Uterus (tissue), 4 donors: Measurements from ENCODE around the gene TAF1B. TPM values are rescaled to one million over a fixed set of nuclear protein-coding genes. Genes with fewer than 3 reads are reported as not detected.

Experiments
- DNase-seq, 2 donors: peaks; one replicate each; pipeline ENCODE4 v3.0.0-alpha.2; 2019 to 2020
- H3K27ac ChIP-seq, 2 donors: fragments of 200-600 bp; sonication (generic); 1 replicate in 1 of 2; 2 replicates in 1 of 2; pipeline ENCODE4 v1.5.1; 2016 to 2018
- H3K27me3 ChIP-seq, 2 donors: fragments of 200-600 bp; sonication (generic); one replicate each; pipeline ENCODE4 v1.5.1; 2018 to 2019; ENCODE audit warnings: control low read depth in 1 of 2
- H3K36me3 ChIP-seq, 2 donors: fragments of 200-600 bp; sonication (generic); one replicate each; pipeline ENCODE4 v1.5.1; 2019; ENCODE audit warnings: control low read depth in 1 of 2
- H3K4me1 ChIP-seq, 2 donors: fragments of 200-600 bp; sonication (generic); one replicate each; pipeline ENCODE4 v1.5.1; 2018 to 2019; ENCODE audit warnings: control low read depth in 1 of 2
- H3K4me3 ChIP-seq, 2 donors: fragments of 200-600 bp; sonication (generic); 1 replicate in 1 of 2; 2 replicates in 1 of 2; pipeline ENCODE4 v1.5.1; 2018 to 2019; ENCODE audit warnings: mild to moderate bottlenecking in 1 of 2
- H3K9me3 ChIP-seq, 2 donors: fragments of 200-600 bp; sonication (generic); one replicate each; pipeline ENCODE4 v1.5.1; 2019; ENCODE audit warnings: control low read depth in 1 of 2
- POLR2A ChIP-seq, 2 donors: fragments of 450-650 bp; IDR thresholded peaks; one replicate each; pipeline ENCODE4 v1.6.1; 2016; ENCODE audit warnings: antibody characterized with exemption in 2 of 2, mild to moderate bottlenecking in 1 of 2, moderate library complexity in 1 of 2
- intact Hi-C: fragments of 100-400 bp; cut with DNase I; formaldehyde crosslinking; loops from one replicate; pipeline ENCODE4 v1.15.1; 2023; ENCODE audit warnings: low total_unique reads
- total RNA-seq, 4 donors: library from RNA; depleted of rRNA in 3 of 4; stranded (reverse); fragments of >200 nt in 3 of 4; gene quantifications; one replicate each; pipeline versions ENCODE4 v1.1.0 to v1.2.4, GENCODE V29; 2014 to 2023
- TF ChIP-seq, protein P1 (sequence below), 4 experiments: fragments of 200-600 bp in 2 of 4; fragments of 450-650 bp in 2 of 4; sonication (generic) in 2 of 4; IDR thresholded peaks; one replicate each; pipeline ENCODE4 v1.5.1; 2016 to 2019; ENCODE audit warnings: antibody characterized with exemption in 4 of 4, mild to moderate bottlenecking in 2 of 4, moderate library complexity in 1 of 4
- donor health status: DM: yes; HTN: yes; CAD: no.

Gene TAF1B
- total RNA-seq, 4 donors from 2014 or later: 5.1 to 53.6 (median 19.0) TPM

GRCh38 chr2:9951272-9951521 is 107.9 kb downstream of the TAF1B start:
- Histone ChIP-seq H3K36me3 (no peaks in the 10 kb centered on the region), H3K9me3 (no peaks in the 10 kb centered on the region), H3K27me3 (no peaks in the 10 kb centered on the region), H3K27ac (peak overlapping the region in 1 of 2 donors; percentile 42), H3K4me3 (peak overlapping the region; percentile 23 to 51), H3K4me1 (peaks cover 0 to 6% of the 10 kb centered on the region in 2 donors)
- intact Hi-C loops: no loop called here
- no peak for DNase-seq
- TF ChIP-seq, protein P1, sequence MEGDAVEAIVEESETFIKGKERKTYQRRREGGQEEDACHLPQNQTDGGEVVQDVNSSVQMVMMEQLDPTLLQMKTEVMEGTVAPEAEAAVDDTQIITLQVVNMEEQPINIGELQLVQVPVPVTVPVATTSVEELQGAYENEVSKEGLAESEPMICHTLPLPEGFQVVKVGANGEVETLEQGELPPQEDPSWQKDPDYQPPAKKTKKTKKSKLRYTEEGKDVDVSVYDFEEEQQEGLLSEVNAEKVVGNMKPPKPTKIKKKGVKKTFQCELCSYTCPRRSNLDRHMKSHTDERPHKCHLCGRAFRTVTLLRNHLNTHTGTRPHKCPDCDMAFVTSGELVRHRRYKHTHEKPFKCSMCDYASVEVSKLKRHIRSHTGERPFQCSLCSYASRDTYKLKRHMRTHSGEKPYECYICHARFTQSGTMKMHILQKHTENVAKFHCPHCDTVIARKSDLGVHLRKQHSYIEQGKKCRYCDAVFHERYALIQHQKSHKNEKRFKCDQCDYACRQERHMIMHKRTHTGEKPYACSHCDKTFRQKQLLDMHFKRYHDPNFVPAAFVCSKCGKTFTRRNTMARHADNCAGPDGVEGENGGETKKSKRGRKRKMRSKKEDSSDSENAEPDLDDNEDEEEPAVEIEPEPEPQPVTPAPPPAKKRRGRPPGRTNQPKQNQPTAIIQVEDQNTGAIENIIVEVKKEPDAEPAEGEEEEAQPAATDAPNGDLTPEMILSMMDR (IDR thresholded peaks at IDR 0.05): peak in 1 of 4 experiments; percentile 20
- TF ChIP-seq POLR2A (IDR thresholded peaks at IDR 0.05): no peak

DNA sequence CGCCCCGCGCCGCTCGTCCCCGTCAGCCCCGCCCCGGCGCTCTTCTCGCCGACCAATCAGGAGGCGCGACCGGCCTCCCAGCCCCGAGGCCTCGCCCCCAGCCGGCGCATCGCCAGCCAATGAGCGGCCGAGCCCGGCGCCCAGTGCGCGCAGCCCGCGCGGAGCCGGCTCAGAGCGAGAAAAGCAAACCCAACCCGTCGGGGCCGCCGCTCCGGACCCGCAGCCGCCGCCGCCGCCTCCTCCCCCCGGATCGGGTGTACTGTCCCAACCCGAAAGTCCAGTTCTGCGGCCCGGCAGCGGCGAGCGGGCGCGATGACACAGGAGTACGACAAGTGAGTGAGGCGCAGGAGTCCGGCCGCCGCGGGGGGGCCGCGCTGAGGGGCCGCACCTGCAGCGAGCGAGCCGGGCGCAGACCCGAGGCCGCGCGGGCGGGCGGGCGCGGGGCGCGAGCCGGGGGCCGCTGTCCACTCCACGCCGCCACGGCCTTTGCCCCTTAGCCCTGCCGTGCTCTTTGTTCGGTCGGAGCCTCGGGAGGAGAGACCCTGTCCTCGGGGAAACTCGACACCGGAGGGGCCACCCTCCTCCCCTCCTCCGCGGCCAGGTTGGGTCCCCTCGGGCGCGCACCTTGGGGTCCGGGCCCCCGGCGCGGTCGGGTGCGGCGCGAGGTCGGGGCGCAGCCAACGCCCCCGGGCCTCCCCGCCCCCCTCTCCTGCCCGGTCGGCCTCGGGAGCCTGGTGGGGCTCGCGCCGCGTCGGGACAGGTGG is 108.4 kb downstream of the TAF1B start, which contains the start of gene GRHL1:
TSS of gene GRHL1 (plus strand) at position 172 of the 764 bp plus-strand sequence. CDS start at position 313, 141 bp downstream.
- TF ChIP-seq, protein P1 (IDR thresholded peaks at IDR 0.05): peak in 1 of 4 experiments; percentile 3
- peak in 1 of 2 donors; percentile 38 for TF ChIP-seq POLR2A (IDR thresholded peaks at IDR 0.05)
- peak; percentile 85 to 91 for DNase-seq
- H3K27ac ChIP-seq: peak within 1 kb of the TSS in 1 of 2 donors; percentile 42
- H3K4me1 ChIP-seq: peaks cover 0 to 6% of the 10 kb centered on the region in 2 donors
- H3K9me3 ChIP-seq: no peaks in the 10 kb centered on the region
- no peaks in the 10 kb centered on the region for H3K27me3 ChIP-seq
- H3K36me3 ChIP-seq: no peaks in the 10 kb centered on the region
- intact Hi-C loops: no loop called here
- peak within 1 kb of the TSS; percentile 51 for H3K4me3 ChIP-seq

DNA sequence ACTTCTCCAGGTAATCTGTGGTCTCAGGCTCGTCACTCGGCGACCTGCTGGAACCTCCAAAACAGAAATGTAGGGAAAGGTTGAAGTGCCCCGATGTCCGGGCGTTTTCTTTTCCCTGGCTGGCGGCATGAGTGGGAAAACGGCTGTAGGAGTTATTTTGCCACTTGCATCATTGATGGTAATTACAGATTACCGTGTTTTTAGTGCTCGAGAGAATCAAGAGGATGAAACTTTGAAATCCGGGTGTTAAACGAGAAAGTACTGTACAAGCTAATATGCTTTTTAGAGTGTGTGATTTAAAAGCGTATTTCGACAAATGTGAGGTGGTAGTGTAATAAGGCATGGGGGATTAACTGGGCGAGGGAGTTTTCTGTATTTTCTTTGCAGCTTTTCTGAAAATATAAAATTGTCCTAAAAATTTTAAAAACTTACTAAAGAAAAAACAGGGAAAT is 109.0 kb downstream of the TAF1B start:
- Histone ChIP-seq H3K27me3 (no peaks in the 10 kb centered on the region), H3K27ac (no peak overlapping the region), H3K4me1 (peaks cover 0 to 6% of the 10 kb centered on the region in 2 donors), H3K9me3 (no peaks in the 10 kb centered on the region), H3K36me3 (no peaks in the 10 kb centered on the region), H3K4me3 (peak overlapping the region in 1 of 2 donors; percentile 51)
- no peak for TF ChIP-seq POLR2A (IDR thresholded peaks at IDR 0.05)
- TF ChIP-seq, protein P1 (IDR thresholded peaks at IDR 0.05): no peak
- DNase-seq: no peak
- intact Hi-C loops: no loop called here

DNA sequence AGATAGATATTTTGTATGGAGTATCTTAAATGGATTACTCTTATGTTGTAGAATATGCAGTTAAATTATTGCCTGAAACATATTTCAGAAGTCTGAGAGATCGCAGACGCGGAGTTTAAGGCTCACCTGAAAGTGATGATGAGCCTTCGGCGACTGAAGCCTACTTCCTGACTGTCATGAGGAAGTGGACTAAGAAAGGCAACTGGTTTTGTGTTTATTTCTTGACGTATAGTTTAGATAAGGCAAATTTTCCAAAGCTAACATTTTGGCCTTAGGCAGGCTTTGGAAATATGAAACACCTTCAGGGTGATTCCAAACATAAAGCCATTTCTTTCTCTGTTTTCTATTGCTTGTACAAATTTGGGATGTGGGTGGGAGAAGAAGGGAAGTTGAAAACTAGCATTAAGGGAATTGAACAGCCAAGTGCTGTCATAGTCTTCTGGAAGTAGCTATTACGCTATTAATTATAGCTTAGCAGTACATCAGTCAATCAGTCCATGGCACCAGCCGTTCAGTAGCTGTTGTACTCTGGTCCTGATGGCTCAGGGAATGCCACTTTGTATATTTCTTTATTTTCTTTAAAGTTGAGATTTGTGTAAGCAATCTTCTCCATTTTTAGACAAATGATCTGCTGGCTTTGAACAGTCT is 109.7 kb downstream of the TAF1B start:
- TF ChIP-seq, protein P1 (IDR thresholded peaks at IDR 0.05): no peak
- no peak for TF ChIP-seq POLR2A (IDR thresholded peaks at IDR 0.05)
- intact Hi-C loops: no loop called here
- no peak for DNase-seq
- no peak overlapping the region for H3K27ac ChIP-seq
- H3K9me3 ChIP-seq: no peaks in the 10 kb centered on the region
- H3K36me3 ChIP-seq: no peaks in the 10 kb centered on the region
- H3K4me3 ChIP-seq: no peak overlapping the region
- H3K4me1 ChIP-seq: peaks cover 0 to 6% of the 10 kb centered on the region in 2 donors
- no peaks in the 10 kb centered on the region for H3K27me3 ChIP-seq

DNA sequence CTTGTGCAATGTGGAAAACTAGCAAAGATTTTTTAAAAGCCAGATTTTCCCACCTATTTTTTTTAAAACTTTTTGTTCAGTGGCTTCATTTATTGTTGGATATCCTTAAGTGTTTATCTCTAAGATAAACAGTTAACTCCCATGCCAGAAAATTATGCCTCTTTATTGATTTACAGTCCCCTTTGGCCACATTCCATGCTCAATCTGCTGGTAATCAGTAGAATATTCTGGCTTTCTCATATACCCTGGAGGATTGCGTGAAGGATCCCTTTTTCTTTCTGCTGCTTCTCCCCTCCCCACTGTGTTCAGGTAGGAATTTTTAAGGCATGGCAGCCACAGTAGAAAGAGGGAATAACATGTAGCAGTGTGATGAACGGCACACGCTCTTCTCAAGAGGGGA is 110.9 kb downstream of the TAF1B start:
- H3K27ac ChIP-seq: no peak overlapping the region
- TF ChIP-seq, protein P1 (IDR thresholded peaks at IDR 0.05): no peak
- TF ChIP-seq POLR2A (IDR thresholded peaks at IDR 0.05): no peak
- no peaks in the 10 kb centered on the region for H3K27me3 ChIP-seq
- peaks cover 0 to 6% of the 10 kb centered on the region in 2 donors for H3K4me1 ChIP-seq
- H3K36me3 ChIP-seq: no peaks in the 10 kb centered on the region
- no peak overlapping the region for H3K4me3 ChIP-seq
- intact Hi-C loops: no loop called here
- H3K9me3 ChIP-seq: no peaks in the 10 kb centered on the region
- no peak for DNase-seq
